Ascending aorta (tissue), 2 donors: ENCODE measurements around the gene PDLIM5. TPM values are rescaled to one million over a fixed set of nuclear protein-coding genes. Genes with fewer than 3 reads are reported as not detected.

Experiments used
- DNase-seq, 2 donors: peaks; one replicate each; pipeline ENCODE4 v3.0.0-alpha.2; 2019; ENCODE audit warnings: low spot score in 2 of 2
- H3K27ac ChIP-seq, 2 donors: fragments of 200-600 bp; sonication (generic); one replicate each; pipeline ENCODE4 v1.5.1; 2016 to 2017; ENCODE audit warnings: mild to moderate bottlenecking in 1 of 2
- H3K27me3 ChIP-seq: fragments of 200-600 bp; sonication (generic); one replicate; pipeline ENCODE4 v1.5.1; 2017
- H3K36me3 ChIP-seq, 2 donors: fragments of 200-600 bp; sonication (generic); one replicate each; pipeline ENCODE4 v1.5.1; 2016
- H3K4me1 ChIP-seq, 2 donors: fragments of 200-600 bp; sonication (generic); one replicate each; pipeline ENCODE4 v1.5.1; 2016 to 2017; ENCODE audit warnings: mild to moderate bottlenecking in 1 of 2
- H3K4me3 ChIP-seq, 2 donors: fragments of 200-600 bp; sonication (generic); one replicate each; pipeline ENCODE4 v1.5.1; 2016 to 2017; ENCODE audit warnings: mild to moderate bottlenecking in 1 of 2
- H3K9me3 ChIP-seq, 2 donors: fragments of 200-600 bp; sonication (generic); one replicate each; pipeline ENCODE4 v1.5.1; 2016
- CTCF ChIP-seq, 3 experiments: fragments of 200-600 bp in 2 of 3; fragments of 450-650 bp in 1 of 3; sonication (generic) in 2 of 3; IDR thresholded peaks; one replicate each; pipeline ENCODE4 v1.5.1; 2016 to 2019; ENCODE audit warnings: antibody characterized with exemption in 3 of 3, mild to moderate bottlenecking in 1 of 3, moderate library complexity in 1 of 3
- intact Hi-C: fragments of 100-400 bp; cut with DNase I; formaldehyde crosslinking; loops from one replicate; pipeline ENCODE4 v1.15.1; 2023
- total RNA-seq: library from RNA; depleted of rRNA; stranded (reverse); fragments of >200 nt; gene quantifications from one replicate; pipeline ENCODE4 v1.1.0, GENCODE V29; 2016

PDLIM5 gene
- total RNA-seq, 1 donor from 2014 or later, result 103 TPM

- Histone ChIP-seq H3K9me3 (no peaks in the 10 kb centered on the region), H3K27ac (peak overlapping the region; percentile 58 to 73), H3K4me3 (peak overlapping the region in 1 of 2 donors; percentile 33), H3K36me3 (no peaks in the 10 kb centered on the region), H3K27me3 (no peaks in the 10 kb centered on the region), H3K4me1 (peaks cover 0 to 4% of the 10 kb centered on the region in 2 donors)
- intact Hi-C loops, result no loop called here
- no peak for TF ChIP-seq CTCF (IDR thresholded peaks at IDR 0.05)
- DNase-seq, result no peak
Observed at GRCh38 chr4:94714365-94715160, 262.8 kb downstream of the PDLIM5 start.

- H3K27me3 ChIP-seq, result no peaks in the 10 kb centered on the region
- peaks cover 0 to 4% of the 10 kb centered on the region in 2 donors for H3K4me1 ChIP-seq
- no peaks in the 10 kb centered on the region for H3K36me3 ChIP-seq
- no peak for TF ChIP-seq CTCF (IDR thresholded peaks at IDR 0.05)
- no peak overlapping the region for H3K4me3 ChIP-seq
- H3K27ac ChIP-seq, result peak overlapping the region in 1 of 2 donors; percentile 73
- intact Hi-C loops, result no loop called here
- no peaks in the 10 kb centered on the region for H3K9me3 ChIP-seq
- no peak for DNase-seq
Observed at GRCh38 chr4:94715726-94716125, 264.0 kb downstream of the PDLIM5 start.

Other genes with a start within 250 kb of the PDLIM5 start
- gene SMARCAD1, start 244.1 kb upstream of the PDLIM5 start, total RNA-seq, result 3.3 TPM
- not detected for gene HPGDS, start 109.1 kb upstream of the PDLIM5 start, total RNA-seq